NCI-H510A treated with DMSO at 0.1 percent for 48 hours (cell line): Measurements from ENCODE around the gene EDIL3.

Experiments
- DNase-seq: peaks from one replicate; lab custom pipeline; 2025; lab: John Stamatoyannopoulos, UW

EDIL3 gene

GRCh38 chr5:83964271-83964670, 420.4 kb downstream of the EDIL3 start:
- DNase-seq, result no peak

- DNase-seq, result peak; percentile 73
These were observed 427.5 kb downstream of the EDIL3 start for GRCh38 chr5:83957188-83957587.

- DNase-seq, result peak; percentile 11
These were observed 428.3 kb downstream of the EDIL3 start for GRCh38 chr5:83956386-83956785.

GRCh38 chr5:83955916-83956315, 428.8 kb downstream of the EDIL3 start:
- peak; percentile 11 for DNase-seq

DNA sequence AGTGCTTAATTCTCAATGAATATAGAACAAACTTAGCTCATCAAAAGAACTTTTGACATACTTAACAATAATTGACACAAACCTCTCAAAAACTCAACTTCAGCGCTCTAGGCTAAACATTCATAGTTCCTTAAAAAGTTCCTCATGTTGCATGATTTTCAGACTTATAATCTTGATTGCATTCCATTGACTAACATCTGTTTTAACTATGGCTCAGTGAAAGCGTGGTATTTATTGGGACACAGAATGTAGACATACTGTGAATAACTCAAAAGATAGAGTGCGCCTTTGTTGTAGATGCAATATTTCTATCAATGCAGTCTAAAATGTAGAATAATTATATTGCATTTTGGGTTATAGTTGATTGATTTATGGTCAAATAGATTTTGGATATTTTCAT, 436.9 kb downstream of the EDIL3 start:
- no peak for DNase-seq

GRCh38 chr5:83946516-83946915, 438.2 kb downstream of the EDIL3 start:
- DNase-seq, result no peak

DNA sequence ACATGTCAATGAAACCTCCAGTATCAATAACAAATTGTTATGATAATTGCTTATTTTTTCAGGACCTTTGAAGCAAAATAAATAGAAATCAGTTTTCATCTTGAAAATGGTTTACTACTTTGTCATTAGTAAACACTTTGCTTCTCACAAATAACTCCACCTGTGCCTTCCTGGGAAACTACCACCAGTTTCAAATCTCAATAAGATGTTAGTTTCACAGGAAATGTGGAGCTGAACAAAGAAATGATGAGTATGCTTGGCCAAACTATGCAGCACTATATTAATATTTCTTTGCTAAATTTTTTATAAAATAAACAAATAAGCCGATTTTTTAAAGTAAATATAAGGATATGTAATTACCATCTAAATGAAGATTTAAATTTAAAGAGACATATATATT, 442.5 kb downstream of the EDIL3 start:
- DNase-seq, result no peak

- no peak for DNase-seq
These were observed 446.8 kb downstream of the EDIL3 start for GRCh38 chr5:83937837-83938236.

DNA sequence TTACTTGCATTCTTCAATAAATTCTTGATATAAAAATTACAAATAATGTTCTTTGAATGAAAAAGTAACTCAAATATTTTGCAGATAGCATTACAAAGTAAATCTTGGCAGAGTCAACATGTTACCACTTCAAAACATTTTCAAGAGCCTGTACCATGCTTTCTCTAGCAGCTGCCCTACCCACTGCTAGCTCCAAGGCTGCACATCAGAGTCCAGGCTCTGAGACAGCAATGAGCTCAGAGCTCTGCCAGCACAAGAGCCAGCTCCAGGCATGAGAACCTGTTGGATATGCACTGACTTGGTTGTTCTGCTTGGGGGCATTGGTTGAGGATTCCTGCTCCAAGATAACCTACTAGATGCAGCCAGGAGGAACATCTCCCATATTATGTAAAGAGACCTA, 452.7 kb downstream of the EDIL3 start:
- DNase-seq, result peak; percentile 56

DNA sequence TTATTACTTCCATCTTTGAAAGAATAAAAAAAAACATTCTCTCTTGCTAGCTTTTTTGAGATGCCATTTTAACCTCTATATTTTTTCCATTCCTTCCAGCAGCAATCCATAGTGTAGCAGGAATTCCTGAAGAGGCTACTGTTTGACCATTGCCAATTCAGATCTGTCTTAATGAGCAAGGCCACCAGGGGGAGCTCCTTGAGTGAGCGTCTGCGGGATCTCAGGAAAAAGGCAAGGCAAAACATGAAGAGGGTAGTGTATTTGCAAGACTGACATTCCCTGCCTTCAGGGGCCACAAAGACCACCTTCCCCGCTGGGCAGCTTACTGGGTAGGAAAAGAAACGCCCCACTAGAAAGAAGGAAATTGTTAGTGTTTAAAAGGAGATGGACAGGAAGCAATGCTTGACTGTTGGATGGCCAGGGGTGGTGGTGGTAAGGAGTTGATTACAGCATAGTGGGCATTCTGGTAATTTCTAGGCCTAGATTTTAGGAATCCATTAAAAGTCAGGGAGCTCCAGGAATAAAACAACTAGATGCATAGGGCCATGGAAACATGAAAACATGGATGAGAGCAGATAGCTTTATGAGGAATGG, 457.4 kb downstream of the EDIL3 start:
- DNase-seq, result peak; percentile 34

DNA sequence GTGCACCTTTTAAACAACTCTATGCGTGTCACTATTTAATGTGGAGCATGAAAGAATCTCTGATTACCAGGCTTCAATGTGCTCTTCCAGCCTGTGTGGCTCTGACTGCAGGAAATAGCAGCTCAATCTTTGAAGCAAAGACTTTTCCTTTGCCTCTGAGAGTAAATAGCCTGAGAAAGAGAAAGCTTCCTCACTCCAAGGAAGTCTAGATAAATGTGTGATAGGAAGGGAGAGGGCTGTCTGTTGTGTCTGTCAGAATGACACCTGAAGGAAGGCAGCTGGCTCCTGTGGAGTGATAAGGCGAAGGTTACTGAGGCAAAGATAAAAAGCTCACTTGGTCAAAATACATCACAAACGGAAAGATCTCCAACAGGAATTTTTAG, 458.7 kb downstream of the EDIL3 start:
- no peak for DNase-seq

- DNase-seq, result no peak
These were observed 459.2 kb downstream of the EDIL3 start for GRCh38 chr5:83925321-83925954.

DNA sequence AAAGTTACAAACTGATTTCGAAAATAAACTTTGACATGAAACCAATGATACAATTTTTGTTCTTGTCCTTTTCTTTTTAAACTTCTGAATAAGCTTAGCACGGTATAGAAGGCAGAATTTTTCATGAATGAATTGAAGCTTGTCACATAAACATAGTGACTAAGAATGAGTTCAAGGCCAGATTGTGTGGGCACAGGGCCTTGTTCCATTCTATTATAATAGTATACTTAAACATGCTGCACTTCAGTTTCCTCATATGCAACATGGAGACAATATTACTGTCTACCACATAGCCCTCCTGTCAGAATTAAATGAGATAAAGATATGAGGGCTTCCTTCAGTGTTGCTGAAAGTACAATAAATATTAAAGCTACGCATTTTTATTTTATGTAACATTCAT, 459.8 kb downstream of the EDIL3 start:
- DNase-seq, result no peak

GRCh38 chr5:83924171-83924570, 460.5 kb downstream of the EDIL3 start:
- DNase-seq, result no peak

- no peak for DNase-seq
These were observed 462.0 kb downstream of the EDIL3 start for GRCh38 chr5:83922699-83923098.

DNA sequence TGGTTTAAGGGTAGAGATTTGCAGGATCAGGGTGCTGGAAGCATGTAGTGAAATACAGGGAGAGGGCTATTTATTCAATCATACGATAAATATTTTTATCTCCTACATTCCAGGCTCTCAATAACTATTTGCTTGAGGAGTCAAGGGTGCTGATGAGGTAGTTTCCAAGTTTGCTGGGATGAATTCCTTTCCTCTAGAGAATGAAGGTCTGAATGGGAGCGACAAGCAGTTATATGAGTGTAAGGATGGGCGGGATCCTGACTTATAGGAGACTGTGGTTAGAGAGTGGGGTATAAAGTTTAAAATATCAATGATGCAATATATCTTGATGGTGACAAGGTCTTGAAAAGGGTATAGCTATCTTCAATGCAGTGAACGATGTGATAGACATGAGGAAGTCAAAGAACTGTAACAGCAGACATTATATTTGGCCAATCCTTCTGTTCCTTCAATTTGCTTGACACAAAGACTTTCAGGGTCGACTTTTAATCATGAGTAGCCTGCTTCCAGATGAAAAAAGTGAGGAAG, 462.9 kb downstream of the EDIL3 start:
- no peak for DNase-seq

- DNase-seq, result no peak
These were observed 465.3 kb downstream of the EDIL3 start for GRCh38 chr5:83919071-83920041.

- no peak for DNase-seq
These were observed 467.3 kb downstream of the EDIL3 start for GRCh38 chr5:83917261-83917908.

DNA sequence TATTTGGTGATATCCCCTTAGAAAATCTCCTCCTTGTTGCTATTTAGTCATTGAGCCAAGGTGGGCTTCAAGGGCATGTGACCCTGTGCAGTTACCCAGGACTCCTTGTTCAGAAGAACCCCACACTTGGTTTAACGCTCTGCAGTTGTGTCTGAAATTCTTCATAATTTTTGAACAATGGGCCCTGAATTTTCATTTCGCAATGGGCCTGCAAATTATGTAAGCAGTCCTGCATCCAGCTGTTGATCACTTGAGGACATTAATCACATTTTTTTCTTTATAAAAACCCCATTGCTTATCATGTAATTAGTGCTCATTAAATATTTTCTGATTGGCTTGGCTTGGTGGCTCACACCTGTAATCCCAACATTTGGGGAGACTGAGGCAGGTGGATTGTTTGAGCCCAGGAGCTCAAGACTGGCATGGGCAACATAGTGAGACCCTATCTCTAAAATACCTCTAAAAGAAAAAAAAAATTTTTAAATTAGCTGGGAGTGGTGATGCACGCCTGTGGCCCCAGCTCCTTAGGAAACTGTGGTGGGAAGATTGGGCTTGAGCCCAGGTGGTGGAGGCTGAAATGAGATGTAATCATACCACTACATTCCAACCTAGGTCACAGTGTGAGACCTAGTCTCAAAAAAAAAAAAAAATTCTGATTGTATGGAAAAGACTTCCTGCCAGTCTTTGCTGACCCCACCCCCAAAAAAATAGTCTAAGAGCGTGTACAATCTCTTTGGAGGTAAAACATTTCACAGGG, 469.8 kb downstream of the EDIL3 start:
- DNase-seq, result no peak

DNA sequence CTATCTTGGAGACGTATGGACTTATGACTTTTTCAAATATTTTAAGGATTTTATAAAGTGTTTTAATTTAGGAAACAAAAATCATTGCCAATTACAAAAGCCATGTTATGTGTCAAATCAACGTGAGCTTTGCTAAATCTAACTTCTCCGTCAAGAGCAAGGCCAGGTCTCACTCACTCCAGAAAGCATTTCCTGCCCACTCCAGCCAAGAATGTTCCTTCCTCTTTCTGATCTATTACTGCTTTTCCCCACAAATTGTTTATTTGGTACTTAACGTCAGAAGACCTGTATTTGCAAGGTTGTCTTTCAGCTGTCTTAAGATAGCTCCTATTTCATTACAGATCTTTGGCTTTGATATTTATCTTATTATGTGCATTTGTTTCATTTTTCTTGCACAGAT, 470.5 kb downstream of the EDIL3 start:
- no peak for DNase-seq

DNA sequence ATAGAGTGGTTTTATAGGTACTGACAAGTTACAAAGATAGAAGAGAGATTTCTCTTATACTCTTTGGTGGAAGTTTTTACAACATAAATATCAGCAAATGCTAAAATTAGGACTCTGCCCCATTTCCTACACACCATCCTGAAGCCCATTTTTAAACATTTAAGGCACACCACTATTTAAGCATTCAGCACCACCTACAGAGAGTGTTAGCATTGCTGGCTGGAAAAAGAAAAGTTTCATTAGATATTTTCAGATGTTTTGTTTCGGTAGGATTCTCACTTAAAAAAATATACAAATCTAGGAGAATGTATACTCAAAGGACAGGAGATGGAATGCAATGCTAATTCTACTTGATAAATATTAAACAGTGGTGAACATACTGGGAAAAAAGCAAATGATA, 471.1 kb downstream of the EDIL3 start:
- DNase-seq, result no peak
